B cell (primary cell): Measurements from ENCODE around the gene CETN3.

Experiments
- EZH2 ChIP-seq: IDR thresholded peaks from 2 replicates; pipeline ENCODE4 v1.6.1; 2012; ENCODE audit warnings: borderline replicate concordance, low read depth, mild to moderate bottlenecking, moderate library complexity, low read length; ENCODE audit not compliant: insufficient read depth, poor library complexity, severe bottlenecking
- TF ChIP-seq, protein P1 (sequence below): fragments of 200-600 bp; IDR thresholded peaks from one replicate; pipeline ENCODE4 v1.8.0; 2022; ENCODE audit warnings: antibody characterized with exemption, mild to moderate bottlenecking

DNA sequence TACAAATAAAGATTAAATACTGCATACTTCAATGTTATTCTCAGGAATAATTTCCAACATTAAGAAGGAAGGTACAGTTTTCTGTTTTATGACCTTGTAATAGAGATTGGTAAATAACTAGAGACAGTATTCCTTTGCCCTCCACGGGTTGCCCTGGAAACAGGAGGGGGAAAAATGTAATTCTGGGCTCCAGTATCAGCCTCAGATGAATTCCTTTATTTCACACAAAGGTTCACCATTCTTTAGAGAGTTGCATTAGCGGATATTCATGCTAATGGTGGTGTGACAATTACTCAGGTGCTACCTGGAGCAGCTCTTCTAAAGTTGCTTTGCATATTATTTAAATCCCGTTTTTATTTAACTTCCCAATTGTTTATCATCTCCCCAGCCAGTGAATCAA is 42.6 kb downstream of the CETN3 start:
- TF ChIP-seq, protein P1, sequence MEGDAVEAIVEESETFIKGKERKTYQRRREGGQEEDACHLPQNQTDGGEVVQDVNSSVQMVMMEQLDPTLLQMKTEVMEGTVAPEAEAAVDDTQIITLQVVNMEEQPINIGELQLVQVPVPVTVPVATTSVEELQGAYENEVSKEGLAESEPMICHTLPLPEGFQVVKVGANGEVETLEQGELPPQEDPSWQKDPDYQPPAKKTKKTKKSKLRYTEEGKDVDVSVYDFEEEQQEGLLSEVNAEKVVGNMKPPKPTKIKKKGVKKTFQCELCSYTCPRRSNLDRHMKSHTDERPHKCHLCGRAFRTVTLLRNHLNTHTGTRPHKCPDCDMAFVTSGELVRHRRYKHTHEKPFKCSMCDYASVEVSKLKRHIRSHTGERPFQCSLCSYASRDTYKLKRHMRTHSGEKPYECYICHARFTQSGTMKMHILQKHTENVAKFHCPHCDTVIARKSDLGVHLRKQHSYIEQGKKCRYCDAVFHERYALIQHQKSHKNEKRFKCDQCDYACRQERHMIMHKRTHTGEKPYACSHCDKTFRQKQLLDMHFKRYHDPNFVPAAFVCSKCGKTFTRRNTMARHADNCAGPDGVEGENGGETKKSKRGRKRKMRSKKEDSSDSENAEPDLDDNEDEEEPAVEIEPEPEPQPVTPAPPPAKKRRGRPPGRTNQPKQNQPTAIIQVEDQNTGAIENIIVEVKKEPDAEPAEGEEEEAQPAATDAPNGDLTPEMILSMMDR = no peak
- no peak for TF ChIP-seq EZH2
